K562 (cell line): ENCODE results near the gene ABCA1. TPM values are rescaled to one million over a fixed set of nuclear protein-coding genes. Genes with fewer than 3 reads are reported as not detected.
A peak's percentile ranks its signal among the peaks of the same experiment; 100 is the strongest.

Experiments
- ATAC-seq: fragments of 200-7000 bp; cut with Tn5 transposase; 3 replicates; pipeline ENCODE4 v1.9.1; 2020; ENCODE audit warnings: moderate library complexity
- BruUV-seq: library from RNA; stranded (reverse); fragments of 400-500 nt; replicated peaks from 2 replicates; lab custom pipeline; 2021; lab: Mats Ljungman, UMichigan
- CTCF ChIA-PET: fragments of 300-600 bp; formaldehyde crosslinking; extraction: SDS; loops from one replicate; lab custom pipeline; 2021; ENCODE audit warnings: low intra/inter-chr PET ratio; lab: Yijun Ruan, JAX
- POLR2A ChIA-PET: fragments of 300-600, 350-650 bp; sonication (Branson Sonifier 250); formaldehyde crosslinking; extraction: SDS; loops from one replicate; lab custom pipeline; 2021; ENCODE audit warnings: antibody characterized with exemption, inconsistent platforms; lab: Yijun Ruan, JAX
- DNase-seq, 4 experiments: peaks; one replicate each; pipeline versions ENCODE4 v3.0.0 to v3.0.0-alpha.2; 2011 to 2018; ENCODE audit warnings: low spot score in 3 of 4, mixed read lengths in 3 of 4; ENCODE audit errors: extremely low read depth in 1 of 4
- FAIRE-seq: peaks from 2 replicates; lab custom pipeline; 2011; peaks lifted over from hg19 to GRCh38; lab: Jason Lieb, UNC
- H2AFZ ChIP-seq: 2 replicates; pipeline ENCODE4 v1.6.0; 2011; ENCODE audit warnings: low read depth, low read length, control low read depth, inconsistent platforms
- H3K27ac ChIP-seq: fragments of 200-600 bp; 3 replicates; pipeline ENCODE4 v1.8.0; 2011; ENCODE audit warnings: low read depth, mild to moderate bottlenecking, control low read depth, inconsistent platforms, low read length, moderate library complexity, mixed read lengths; ENCODE audit errors: extremely low read depth
- H3K27me3 ChIP-seq, 2 experiments: fragments of 300-600 bp in 1 of 2; 2 replicates in 1 of 2; 3 replicates in 1 of 2; pipeline versions ENCODE4 v1.6.0 to v1.8.0; 2011; ENCODE audit warnings: inconsistent platforms in 2 of 2, low read length in 2 of 2, mild to moderate bottlenecking in 1 of 2, mixed read lengths in 1 of 2, moderate library complexity in 1 of 2; ENCODE audit not compliant: control insufficient read depth in 2 of 2, insufficient read depth in 2 of 2
- H3K36me3 ChIP-seq: fragments of 300-600 bp; 3 replicates; pipeline ENCODE4 v1.8.0; 2011; ENCODE audit warnings: mild to moderate bottlenecking, low read length, inconsistent platforms; ENCODE audit not compliant: control insufficient read depth, insufficient read depth
- H3K4me1 ChIP-seq, 2 experiments: fragments of 200-600 bp in 1 of 2; replicated peaks in 1 of 2; 2 replicates in 1 of 2; 3 replicates in 1 of 2; pipeline versions ENCODE4 v1.5.1 to v1.8.0; 2011; ENCODE audit warnings: inconsistent platforms in 2 of 2, low read length in 2 of 2, mild to moderate bottlenecking in 1 of 2, mixed read lengths in 1 of 2, moderate library complexity in 1 of 2; ENCODE audit not compliant: control insufficient read depth in 2 of 2, insufficient read depth in 2 of 2
- H3K4me2 ChIP-seq: 2 replicates; pipeline ENCODE4 v1.6.1; 2011; ENCODE audit warnings: low read length, control low read depth, inconsistent platforms, mixed read lengths; ENCODE audit not compliant: insufficient read depth
- H3K4me3 ChIP-seq: fragments of 200-600 bp; sonication (generic), shearing (Covaris generic); 2 replicates; pipeline ENCODE4 v1.5.1; 2016; ENCODE audit warnings: control low read depth, inconsistent platforms
- H3K79me2 ChIP-seq: fragments of 200-600 bp; 3 replicates; pipeline ENCODE4 v1.8.0; 2011; ENCODE audit warnings: low read length, inconsistent platforms; ENCODE audit not compliant: control insufficient read depth, insufficient read depth
- H3K9ac ChIP-seq, 2 experiments: 2 replicates each; pipeline versions ENCODE4 v1.6.0 to v1.6.1; 2011; ENCODE audit warnings: low read depth in 2 of 2, low read length in 2 of 2, control low read depth in 1 of 2, inconsistent platforms in 1 of 2, mild to moderate bottlenecking in 1 of 2, mixed read lengths in 1 of 2; ENCODE audit not compliant: insufficient read depth in 1 of 2
- H3K9me1 ChIP-seq: one replicate; pipeline ENCODE4 v1.6.0; 2011; ENCODE audit warnings: inconsistent platforms, mild to moderate bottlenecking, low read length, moderate library complexity; ENCODE audit not compliant: control insufficient read depth, insufficient read depth
- H3K9me3 ChIP-seq: replicated peaks from 2 replicates; pipeline ENCODE4 v1.5.1; 2011; ENCODE audit warnings: low read depth, low read length, inconsistent platforms; ENCODE audit not compliant: control insufficient read depth, insufficient read depth
- H4K20me1 ChIP-seq: replicated peaks from 2 replicates; pipeline ENCODE4 v1.6.1; 2011; ENCODE audit warnings: low read length, inconsistent platforms, mixed read lengths; ENCODE audit not compliant: control insufficient read depth, insufficient read depth
- BCLAF1 ChIP-seq, 2 experiments: fragments of 450-650 bp in 1 of 2; IDR thresholded peaks; 2 replicates each; pipeline ENCODE4 v1.6.1; 2011 to 2017; ENCODE audit warnings: low read depth in 2 of 2, antibody characterized with exemption in 1 of 2, borderline replicate concordance in 1 of 2, low read length in 1 of 2, mild to moderate bottlenecking in 1 of 2, mixed read lengths in 1 of 2; ENCODE audit not compliant: control insufficient read depth in 1 of 2
- BRD4 ChIP-seq: fragments of 200-600 bp; sonication (generic); IDR thresholded peaks from 2 replicates; pipeline ENCODE4 v1.6.1; 2017; ENCODE audit warnings: inconsistent platforms
- DPF2 ChIP-seq: fragments of 450-650 bp; IDR thresholded peaks from 2 replicates; pipeline ENCODE4 v1.6.1; 2016
- EHMT2 ChIP-seq: fragments of 450-650 bp; IDR thresholded peaks from 2 replicates; pipeline ENCODE4 v1.6.1; 2018; ENCODE audit warnings: antibody characterized with exemption
- WGBS: fragments of 100-300 bp; shearing (Covaris generic); methylation state at CpG from one replicate; pipeline ENCODE4 v1.1.6; 2016; ENCODE audit warnings: low coverage, mixed read lengths; ENCODE audit not compliant: insufficient coverage; ENCODE audit errors: missing lambda C conversion rate; 5-methylcytosine and 5-hydroxymethylcytosine counted together
- in situ Hi-C: fragments of 300-500 bp; cut with MboI; formaldehyde crosslinking; loops from 4 replicates; pipeline ENCODE4 v1.15.0; 2018; ENCODE audit warnings: inconsistent platforms, mixed read lengths
- intact Hi-C: fragments of 100-400 bp; cut with micrococcal nuclease; formaldehyde crosslinking; loops from 2 replicates; pipeline ENCODE4 v1.14.2; 2022
- polyA plus RNA-seq, 8 experiments: library from polyadenylated mRNA; depleted of rRNA in 4 of 8; stranded (reverse) in 5 of 8; unstranded in 3 of 8; fragments of >200 nt; fragmentation: Nextera tagmentation in 2 of 8; fragmentation: Illumina TruSeq in 1 of 8; extraction: Ambion mirVana in 2 of 8; extraction: Trizol in 1 of 8; gene quantifications; 2 replicates each; pipeline versions ENCODE4 v1.2.1 to v1.2.3, GENCODE V29; 2011 to 2014; ENCODE audit warnings: inconsistent platforms in 1 of 8, missing spikeins in 1 of 8
- total RNA-seq, 7 experiments: library from RNA; depleted of rRNA in 6 of 7; stranded (reverse); fragments of >200 nt in 6 of 7; fragmentation: Illumina TruSeq in 2 of 7; extraction: Trizol in 2 of 7; gene quantifications; 2 replicates each; pipeline versions ENCODE4 v1.2.1 to v1.2.3, GENCODE V29; 2011 to 2021; ENCODE audit warnings: low replicate concordance in 1 of 7

The ABCA1 gene
- total and polyA plus RNA-seq, 9 of the 15 experiments (the other 6 are each of a cell fraction or from before 2014, with no cell fraction given): under 0.01 to 0.18 (median 0.02) TPM; not detected in 5

DNA sequence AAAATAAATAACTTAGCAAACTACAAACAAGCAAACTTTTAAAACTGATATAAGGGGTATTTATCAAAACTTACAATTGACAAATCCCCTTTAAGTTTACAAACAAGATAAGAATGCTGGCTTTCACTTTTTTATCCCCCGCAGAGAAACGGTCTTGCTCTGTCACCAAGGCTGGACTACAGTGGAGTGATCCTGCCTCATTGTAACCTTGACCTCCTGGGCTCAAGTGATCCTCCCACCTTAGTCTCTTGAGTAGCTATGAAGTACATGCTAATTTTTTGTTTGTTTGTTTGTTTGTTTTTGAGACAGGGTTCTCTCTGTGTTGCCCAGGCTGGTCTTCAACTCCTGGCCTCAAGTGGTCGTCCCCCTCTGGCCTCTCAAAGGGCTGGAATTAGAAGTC lies 189.5 kb downstream of the ABCA1 start:
- DNase-seq (peak in 1 of 4 experiments; percentile 20), FAIRE-seq (peak; percentile 49), ATAC-seq (peak; percentile 72)
- H3K9me3 ChIP-seq: no peaks in the 10 kb centered on the region
- no peak overlapping the region for H3K27ac ChIP-seq
- peak overlapping the region; percentile 43; the same call in 1 of the 2 replicates for H2AFZ ChIP-seq
- H3K4me2 ChIP-seq: no peak overlapping the region
- ChIA-PET CTCF (no interaction called here), POLR2A (interaction anchor here (1.4 kb wide), 1 partner anchor 8 kb away, joined by 4 read pairs; no protein-coding TSS in a partner anchor)
- no peaks in the 10 kb centered on the region for H3K36me3 ChIP-seq
- H3K9ac ChIP-seq: no peak overlapping the region
- intact Hi-C loops (no loop called here), in situ Hi-C loops (no loop called here)
- H3K4me3 ChIP-seq: no peak overlapping the region
- H3K4me1 ChIP-seq: peaks cover 0 to 4% of the 10 kb centered on the region in 2 experiments; a peak in 2 of 5 replicates
- no peaks in the 10 kb centered on the region for H3K27me3 ChIP-seq
- no peaks in the 10 kb centered on the region for H4K20me1 ChIP-seq
- 2% methylated on average over 3 of the region's 3 CpGs for WGBS
- no peaks in the 10 kb centered on the region for H3K9me1 ChIP-seq
- no peaks in the 10 kb centered on the region for H3K79me2 ChIP-seq
- no TSS peak for BruUV-seq
- TF ChIP-seq BRD4 (no peak), BCLAF1 (IDR thresholded peaks at IDR 0.05; ENCODE audit: borderline replicate concordance in 1 of 2, control insufficient read depth in 1 of 2, low read depth in 2 of 2, low read length in 1 of 2) (no peak), DPF2 (0 out of 2 replicates have a peak, but pooled peaks have one; percentile 20), EHMT2 (no peak)

Other genes with a start within 250 kb of the ABCA1 start
- not detected in 2 replicates for gene OR13D1, start 233.6 kb downstream of the ABCA1 start, total RNA-seq (2014; rRNA removed)
- not detected in 2 replicates for gene OR13D1, start 233.6 kb downstream of the ABCA1 start, total RNA-seq (2014; rRNA removed; fragmentation: Illumina TruSeq; extraction: Trizol)
- gene OR13D1, start 233.6 kb downstream of the ABCA1 start, total RNA-seq (2015; rRNA removed; fragmentation: Illumina TruSeq; extraction: Trizol): not detected in 2 replicates
- gene OR13D1, start 233.6 kb downstream of the ABCA1 start, total RNA-seq (2021): not detected in 2 replicates
- gene OR13D1, start 233.6 kb downstream of the ABCA1 start, polyA plus RNA-seq (2011; rRNA removed): not detected in 2 replicates
- gene OR13D1, start 233.6 kb downstream of the ABCA1 start, polyA plus RNA-seq (2014; fragmentation: Illumina TruSeq; extraction: Trizol): not detected in 2 replicates
- not detected for gene OR13D1, start 233.6 kb downstream of the ABCA1 start, polyA plus RNA-seq (2014; fragmentation: Nextera tagmentation; extraction: Ambion mirVana)
- not detected in 2 replicates for gene OR13D1, start 233.6 kb downstream of the ABCA1 start, polyA plus RNA-seq (2014; rRNA removed)
- gene NIPSNAP3A, start 180.5 kb downstream of the ABCA1 start, total RNA-seq (2014; rRNA removed): 25.3 and 27.3 TPM in 2 replicates
- 40.5 and 44.7 TPM in 2 replicates for gene NIPSNAP3A, start 180.5 kb downstream of the ABCA1 start, total RNA-seq (2014; rRNA removed; fragmentation: Illumina TruSeq; extraction: Trizol)
- gene NIPSNAP3A, start 180.5 kb downstream of the ABCA1 start, total RNA-seq (2015; rRNA removed; fragmentation: Illumina TruSeq; extraction: Trizol): 39.0 and 42.4 TPM in 2 replicates
- gene NIPSNAP3A, start 180.5 kb downstream of the ABCA1 start, total RNA-seq (2021): 30.3 and 34.9 TPM in 2 replicates
- 63.7 and 81.0 TPM in 2 replicates for gene NIPSNAP3A, start 180.5 kb downstream of the ABCA1 start, polyA plus RNA-seq (2011; rRNA removed)
- gene NIPSNAP3A, start 180.5 kb downstream of the ABCA1 start, polyA plus RNA-seq (2014; fragmentation: Illumina TruSeq; extraction: Trizol): 29.1 TPM in 2 replicates
- 100 to 1,000 TPM; 126 to 132 TPM for gene NIPSNAP3A, start 180.5 kb downstream of the ABCA1 start, polyA plus RNA-seq (2014; fragmentation: Nextera tagmentation; extraction: Ambion mirVana)
- gene NIPSNAP3A, start 180.5 kb downstream of the ABCA1 start, polyA plus RNA-seq (2014; rRNA removed): 32.9 and 42.2 TPM in 2 replicates
- gene NIPSNAP3B, start 164.0 kb downstream of the ABCA1 start, total RNA-seq (2014; rRNA removed): 1.4 and 3.1 TPM in 2 replicates
- 3.3 and 3.9 TPM in 2 replicates for gene NIPSNAP3B, start 164.0 kb downstream of the ABCA1 start, total RNA-seq (2014; rRNA removed; fragmentation: Illumina TruSeq; extraction: Trizol)
- 2.5 and 2.7 TPM in 2 replicates for gene NIPSNAP3B, start 164.0 kb downstream of the ABCA1 start, total RNA-seq (2015; rRNA removed; fragmentation: Illumina TruSeq; extraction: Trizol)
- 2.2 and 4.3 TPM in 2 replicates for gene NIPSNAP3B, start 164.0 kb downstream of the ABCA1 start, total RNA-seq (2021)
- 6.6 and 9.9 TPM in 2 replicates for gene NIPSNAP3B, start 164.0 kb downstream of the ABCA1 start, polyA plus RNA-seq (2011; rRNA removed)
- 2.2 and 2.6 TPM in 2 replicates for gene NIPSNAP3B, start 164.0 kb downstream of the ABCA1 start, polyA plus RNA-seq (2014; fragmentation: Illumina TruSeq; extraction: Trizol)
- gene NIPSNAP3B, start 164.0 kb downstream of the ABCA1 start, polyA plus RNA-seq (2014; fragmentation: Nextera tagmentation; extraction: Ambion mirVana): 1 to 10 TPM; 6.3 to 8.3 TPM
- gene NIPSNAP3B, start 164.0 kb downstream of the ABCA1 start, polyA plus RNA-seq (2014; rRNA removed): 2.1 and 5.9 TPM in 2 replicates